ENCODE measurements around the gene HEMGN.

The HEMGN gene

GRCh38 chr9:97925497-97926334 lies 12.3 kb downstream of the HEMGN start:
- no peak for DNase-seq

DNA sequence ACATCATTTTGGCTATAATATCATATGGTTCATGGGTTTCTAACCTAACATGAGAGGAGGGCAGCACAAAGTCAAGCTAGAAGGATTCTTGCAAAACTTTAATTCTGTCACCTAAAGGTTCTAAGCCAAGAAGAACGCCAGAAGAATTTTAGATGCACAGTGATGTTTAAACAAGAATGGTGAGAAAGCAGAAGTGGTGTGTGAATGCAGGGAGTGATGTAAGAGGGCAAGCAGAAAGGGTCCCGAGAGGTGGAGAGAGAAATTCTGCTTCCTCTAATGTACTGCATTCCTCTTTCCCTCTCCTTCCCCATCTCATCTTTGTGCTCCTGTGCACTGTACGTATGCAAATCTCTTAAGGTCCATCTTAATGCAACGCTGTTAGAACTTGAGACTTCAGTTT lies 13.6 kb downstream of the HEMGN start:
- no peak for DNase-seq

DNA sequence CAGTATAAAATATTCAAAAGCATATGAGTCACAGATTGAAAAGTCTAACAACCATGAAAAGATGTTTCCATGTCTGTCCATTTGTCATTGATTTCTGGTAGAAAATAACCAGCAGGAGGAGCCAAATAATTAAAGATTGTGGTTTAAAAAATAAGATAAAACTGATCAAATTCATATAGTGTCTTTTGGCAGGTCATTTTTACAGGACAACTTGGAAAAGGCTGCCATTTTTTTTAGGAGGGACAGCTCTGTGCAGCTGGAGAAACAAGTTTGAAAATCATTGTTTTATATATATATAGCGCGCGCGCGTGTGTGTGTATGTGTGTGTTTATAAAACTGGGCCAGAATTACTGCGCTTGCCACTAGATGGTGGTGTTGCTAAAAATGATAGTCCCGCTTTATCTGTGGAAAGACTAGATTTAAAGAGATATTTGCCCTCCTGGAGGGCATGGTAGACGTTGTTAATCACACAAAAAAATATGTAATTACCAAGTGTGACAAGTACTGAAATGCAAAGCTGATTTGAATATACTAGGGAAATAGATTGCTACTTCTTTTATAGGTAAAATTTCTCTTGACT lies 14.4 kb downstream of the HEMGN start:
- DNase-seq: peak; percentile 92

DNA sequence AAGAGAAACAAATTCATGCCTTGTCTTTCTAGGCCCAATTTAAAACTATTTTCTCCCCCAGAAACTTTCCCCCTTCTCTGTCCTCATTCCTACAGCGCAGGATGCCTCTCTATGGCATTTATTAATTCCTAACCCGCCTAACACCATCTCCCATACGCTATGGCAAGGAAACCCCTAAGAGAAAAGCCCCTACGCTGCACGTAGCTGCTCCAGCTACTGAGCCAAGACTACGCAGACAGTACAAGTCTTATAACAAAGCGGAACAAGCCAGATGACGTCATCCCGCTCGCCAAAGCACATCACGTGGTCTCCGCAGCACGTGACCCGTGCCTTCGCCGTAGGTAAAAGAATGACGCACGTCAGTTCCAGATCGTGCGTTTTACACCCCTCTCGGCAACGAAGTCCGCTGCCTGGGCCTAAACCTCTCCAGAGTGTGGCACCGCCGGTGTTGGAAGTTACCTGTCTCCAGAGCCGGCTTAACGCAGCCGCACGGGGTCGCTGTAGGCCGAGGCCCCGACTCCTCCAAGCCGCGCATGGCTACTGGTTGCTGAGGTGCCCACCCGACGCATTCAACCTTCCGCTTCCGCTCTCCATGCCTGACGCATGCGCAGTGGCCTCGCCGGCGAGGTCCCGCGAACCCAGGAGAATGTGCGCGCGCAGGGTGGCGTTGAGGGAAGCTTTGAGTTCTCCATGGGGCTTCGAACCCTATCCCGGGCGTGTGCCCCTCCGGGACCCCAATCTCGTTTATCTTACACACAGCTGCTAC lies 15.8 kb downstream of the HEMGN start, which contains the start of gene TRMO:
TSS of gene TRMO (minus strand) at position 542 of the 766 bp plus-strand sequence. CDS start at position 535, 7 bp downstream.
- peak; percentile 96 for DNase-seq

DNA sequence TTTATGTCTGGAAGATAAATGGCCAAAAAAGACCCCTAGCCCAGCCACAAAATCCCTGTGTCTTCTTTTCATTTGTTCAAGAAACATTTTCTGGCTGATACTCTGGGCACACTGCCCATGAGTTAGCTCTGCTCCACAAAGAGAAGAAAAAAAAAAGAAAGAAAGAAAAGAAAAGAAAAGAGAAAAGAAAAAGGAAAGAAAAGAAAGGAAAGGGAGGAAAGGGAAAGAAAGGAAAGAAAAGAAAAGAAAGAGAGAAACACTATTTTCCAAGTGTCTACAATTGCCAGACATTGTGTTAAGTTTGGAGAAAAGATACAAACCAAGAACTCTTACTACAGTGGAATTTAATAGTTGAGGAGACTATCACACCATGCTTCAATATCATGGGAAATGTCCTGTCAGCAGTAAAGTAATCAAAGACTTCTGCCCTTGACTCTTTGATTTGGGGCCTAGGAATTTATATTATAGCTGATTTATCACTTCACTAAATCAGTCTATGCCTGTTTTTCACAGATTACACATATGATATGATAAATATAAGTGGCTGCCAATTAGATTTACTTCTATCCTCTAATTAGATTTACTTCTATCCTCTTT lies 18.7 kb downstream of the HEMGN start:
- no peak for DNase-seq

GRCh38 chr9:97918611-97919010 lies 19.4 kb downstream of the HEMGN start:
- DNase-seq: no peak

DNA sequence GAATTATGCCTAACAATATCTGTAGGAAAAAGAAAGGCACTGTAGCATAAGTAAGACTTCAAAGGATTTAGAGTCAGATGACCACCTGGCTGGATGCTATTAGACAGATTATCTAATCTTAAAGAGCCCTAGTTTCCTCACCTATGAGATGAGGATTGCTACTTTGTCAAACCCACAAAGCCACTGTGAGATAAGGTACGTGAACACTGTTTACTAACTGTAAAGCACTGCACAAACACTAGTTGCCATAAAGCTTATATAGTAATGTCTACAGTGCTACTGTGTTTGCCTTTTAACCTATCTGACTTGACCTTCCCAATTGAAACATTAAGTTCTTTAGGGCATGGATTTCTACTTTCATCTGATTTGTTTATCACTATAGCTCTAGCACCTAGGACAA lies 26.0 kb downstream of the HEMGN start:
- no peak for DNase-seq

DNA sequence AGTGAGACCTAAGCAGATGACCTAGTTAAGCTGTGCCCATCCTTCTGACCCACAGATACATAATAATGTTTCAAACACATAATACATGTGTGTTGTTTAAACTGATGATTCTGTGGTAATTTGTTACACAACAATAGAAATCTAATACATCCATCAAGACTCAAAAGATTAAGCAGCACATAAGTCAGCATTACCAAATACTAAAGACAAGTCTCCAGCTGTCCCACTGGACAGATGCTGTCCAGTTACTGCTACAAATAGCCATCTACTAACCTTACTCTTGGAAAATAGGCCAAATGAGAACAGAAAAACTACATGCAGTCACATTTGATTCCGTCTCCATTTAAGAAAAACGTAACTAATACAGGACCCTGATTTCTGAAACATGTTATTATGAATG lies 26.4 kb downstream of the HEMGN start:
- no peak for DNase-seq

GRCh38 chr9:97910357-97910756 lies 27.6 kb downstream of the HEMGN start:
- no peak for DNase-seq

DNA sequence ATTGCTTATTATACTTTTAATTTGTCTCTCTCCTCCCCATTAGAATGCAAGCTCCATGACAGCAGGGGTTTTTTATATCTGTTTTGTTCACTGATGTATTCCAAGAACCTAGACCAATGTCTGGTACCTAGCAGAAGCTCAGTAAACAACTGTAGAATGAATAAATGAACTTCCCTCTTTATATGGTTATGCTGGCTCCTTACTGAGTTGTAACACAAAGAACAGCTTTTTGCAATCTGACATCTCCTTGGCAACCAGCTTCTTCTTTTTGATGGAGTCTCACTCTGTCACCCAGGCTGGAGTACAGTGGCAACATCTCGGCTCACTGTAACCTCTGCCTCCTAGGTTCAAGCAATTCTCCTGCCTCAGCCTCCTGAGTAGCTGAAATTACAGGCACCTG lies 29.3 kb downstream of the HEMGN start:
- DNase-seq: no peak

- no peak for DNase-seq
Measured at GRCh38 chr9:97907632-97908031, 30.3 kb downstream of the HEMGN start.

DNA sequence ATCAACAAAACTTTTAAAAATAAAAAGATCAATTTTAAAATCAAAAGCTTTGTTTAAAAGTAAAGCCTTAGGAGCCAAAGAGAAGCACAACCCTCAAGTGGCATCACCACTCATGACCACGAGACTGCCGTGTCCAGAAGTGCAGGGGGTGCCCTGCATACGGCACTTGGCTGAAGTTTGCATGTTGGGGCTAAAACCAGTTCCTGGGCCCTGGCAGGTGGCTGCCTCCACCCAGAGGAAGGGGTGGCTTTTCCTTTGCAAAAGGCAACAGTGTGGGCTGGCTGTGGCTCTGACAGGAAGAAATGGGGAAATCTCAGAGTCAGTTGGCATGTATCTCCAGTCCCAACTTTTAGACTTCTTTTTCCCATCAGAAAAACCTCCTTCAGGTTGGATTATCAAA lies 30.9 kb downstream of the HEMGN start:
- DNase-seq: no peak

GRCh38 chr9:97906236-97906831 lies 31.6 kb downstream of the HEMGN start:
- DNase-seq: no peak

- DNase-seq: no peak
Measured at GRCh38 chr9:97905228-97905627, 32.7 kb downstream of the HEMGN start.

DNA sequence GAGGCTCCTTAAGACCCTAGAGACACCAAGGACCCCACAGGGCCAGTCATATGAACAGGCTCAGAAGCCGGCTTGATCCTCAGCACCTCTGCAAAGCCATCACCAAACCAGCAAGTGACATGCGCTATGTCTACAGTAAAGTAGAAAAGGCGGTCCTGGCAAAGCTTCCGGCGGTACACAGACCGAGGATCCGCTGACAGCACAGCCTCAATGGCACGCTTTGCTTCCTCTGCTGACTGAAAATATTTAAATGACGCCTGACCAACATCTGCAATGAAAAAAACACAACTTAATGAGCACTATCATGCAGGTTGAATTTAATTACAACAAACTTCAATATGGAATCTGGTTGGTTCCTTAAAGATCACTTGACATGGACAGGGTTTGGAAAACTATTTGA lies 33.2 kb downstream of the HEMGN start:
- no peak for DNase-seq

GRCh38 chr9:97903177-97903576 lies 34.8 kb downstream of the HEMGN start:
- DNase-seq: no peak

- peak; percentile 39 for DNase-seq
Measured at GRCh38 chr9:97900738-97901565, 37.0 kb downstream of the HEMGN start.

- no peak for DNase-seq
Measured at GRCh38 chr9:97900103-97900737, 37.8 kb downstream of the HEMGN start.

DNA sequence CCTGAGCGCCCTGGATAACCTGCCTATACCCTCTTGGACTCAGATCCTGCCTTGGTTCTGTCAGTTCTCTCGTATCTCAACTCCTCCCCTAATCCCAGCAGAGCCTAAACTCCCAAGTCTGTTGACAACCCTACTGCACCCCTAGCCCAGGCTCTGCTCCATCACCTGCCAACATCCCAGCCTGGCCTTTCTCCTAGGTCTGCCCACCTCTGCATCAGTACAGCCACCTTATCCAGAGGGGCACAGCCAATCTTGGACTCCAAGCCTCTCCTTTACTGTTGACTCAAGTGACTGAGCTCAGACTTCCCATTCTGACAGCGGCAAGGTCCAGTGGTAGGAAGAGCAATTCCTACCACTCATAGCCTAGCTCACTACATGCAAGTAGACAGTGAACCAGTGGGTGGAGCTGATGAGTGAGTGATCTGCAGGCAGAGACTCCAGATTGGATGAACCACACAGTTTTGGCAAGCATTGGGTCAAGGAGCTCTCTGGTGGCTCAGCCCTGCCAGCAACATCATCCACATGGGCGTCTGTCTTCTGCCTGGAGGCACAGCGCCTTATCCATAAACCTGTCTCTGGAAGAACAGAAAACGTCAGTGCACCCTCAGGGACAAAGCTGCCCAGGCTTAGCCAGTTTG lies 42.2 kb downstream of the HEMGN start:
- no peak for DNase-seq

GRCh38 chr9:97895211-97895610 lies 42.8 kb downstream of the HEMGN start:
- no peak for DNase-seq

DNA sequence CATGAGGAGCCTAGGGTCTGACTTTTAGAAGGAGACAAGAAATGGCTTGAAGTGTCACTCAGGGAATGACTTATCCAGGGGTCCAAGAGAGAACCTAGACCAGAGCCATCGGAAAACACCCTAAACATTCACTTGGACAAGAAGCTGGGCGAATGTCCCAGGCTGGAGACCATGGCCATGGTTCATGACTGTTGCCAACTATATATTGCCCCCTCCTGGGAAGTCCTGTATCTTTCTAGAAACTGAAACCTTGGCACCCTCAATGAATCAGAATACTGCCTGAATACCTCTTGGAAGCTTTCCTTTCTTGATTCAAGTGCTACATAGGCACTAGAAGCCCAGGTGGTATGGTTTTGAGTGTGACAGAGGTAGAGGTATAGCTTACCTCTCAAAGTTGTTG lies 45.6 kb downstream of the HEMGN start:
- no peak for DNase-seq
